Measurements from ENCODE around the gene NCAM1.

Gene NCAM1

DNA sequence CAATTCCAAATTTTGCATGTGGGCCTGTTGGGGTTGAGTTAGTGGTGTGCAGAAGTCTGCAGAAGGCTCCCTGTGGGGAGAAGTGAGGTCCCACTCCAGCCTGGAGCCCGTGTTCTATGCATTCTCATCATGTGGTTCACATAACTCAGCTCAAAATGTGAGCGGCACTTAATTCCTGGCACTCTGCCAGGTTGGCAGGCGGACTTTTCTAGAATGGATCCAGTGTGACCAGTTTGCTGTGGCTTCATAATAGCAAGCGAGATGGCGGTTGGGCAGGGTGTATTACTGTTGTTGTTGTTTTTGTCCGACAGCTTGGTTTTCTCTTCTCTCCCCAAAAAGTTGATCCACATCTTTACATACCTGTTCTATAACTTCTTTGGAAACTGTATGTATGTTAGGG lies 206.4 kb downstream of the NCAM1 start:
- no peak overlapping the region for H3K4me3 ChIP-seq (ENCODE audit: insufficient read depth, low read length, poor library complexity, severe bottlenecking)
- H4K20me1 ChIP-seq (ENCODE audit: low read depth, low read length) = no peaks in the 10 kb centered on the region
- H3K4me2 ChIP-seq (ENCODE audit: low read depth, low read length, poor library complexity, severe bottlenecking) = no peak overlapping the region
- no peak overlapping the region for H3K9ac ChIP-seq (ENCODE audit: low read length)
- H3K36me3 ChIP-seq (ENCODE audit: low read length) = no peaks in the 10 kb centered on the region
- no peak overlapping the region for H3K27ac ChIP-seq (ENCODE audit: low read depth, low read length)
- no peaks in the 10 kb centered on the region for H3K9me3 ChIP-seq (ENCODE audit: insufficient read depth, low read length)
- no peaks in the 10 kb centered on the region for H3F3A ChIP-seq (ENCODE audit: insufficient read depth)
- H2AFZ ChIP-seq (ENCODE audit: low read depth, low read length, severe bottlenecking) = no peak overlapping the region
- H3K27me3 ChIP-seq (ENCODE audit: low read length) = no peaks in the 10 kb centered on the region
- no peaks in the 10 kb centered on the region for H3K79me2 ChIP-seq (ENCODE audit: insufficient read depth, low read length)
- H3K9me2 ChIP-seq (replicated peaks; ENCODE audit: insufficient read depth, low read length) = no peaks in the 10 kb centered on the region
- TF ChIP-seq EZH2phosphoT487 (conservative IDR thresholded peaks at IDR 0.05; ENCODE audit: low read length) (no peak), CTCF (IDR thresholded peaks at IDR 0.05; ENCODE audit: insufficient read depth, low read length, poor library complexity, severe bottlenecking) (no peak)

DNA sequence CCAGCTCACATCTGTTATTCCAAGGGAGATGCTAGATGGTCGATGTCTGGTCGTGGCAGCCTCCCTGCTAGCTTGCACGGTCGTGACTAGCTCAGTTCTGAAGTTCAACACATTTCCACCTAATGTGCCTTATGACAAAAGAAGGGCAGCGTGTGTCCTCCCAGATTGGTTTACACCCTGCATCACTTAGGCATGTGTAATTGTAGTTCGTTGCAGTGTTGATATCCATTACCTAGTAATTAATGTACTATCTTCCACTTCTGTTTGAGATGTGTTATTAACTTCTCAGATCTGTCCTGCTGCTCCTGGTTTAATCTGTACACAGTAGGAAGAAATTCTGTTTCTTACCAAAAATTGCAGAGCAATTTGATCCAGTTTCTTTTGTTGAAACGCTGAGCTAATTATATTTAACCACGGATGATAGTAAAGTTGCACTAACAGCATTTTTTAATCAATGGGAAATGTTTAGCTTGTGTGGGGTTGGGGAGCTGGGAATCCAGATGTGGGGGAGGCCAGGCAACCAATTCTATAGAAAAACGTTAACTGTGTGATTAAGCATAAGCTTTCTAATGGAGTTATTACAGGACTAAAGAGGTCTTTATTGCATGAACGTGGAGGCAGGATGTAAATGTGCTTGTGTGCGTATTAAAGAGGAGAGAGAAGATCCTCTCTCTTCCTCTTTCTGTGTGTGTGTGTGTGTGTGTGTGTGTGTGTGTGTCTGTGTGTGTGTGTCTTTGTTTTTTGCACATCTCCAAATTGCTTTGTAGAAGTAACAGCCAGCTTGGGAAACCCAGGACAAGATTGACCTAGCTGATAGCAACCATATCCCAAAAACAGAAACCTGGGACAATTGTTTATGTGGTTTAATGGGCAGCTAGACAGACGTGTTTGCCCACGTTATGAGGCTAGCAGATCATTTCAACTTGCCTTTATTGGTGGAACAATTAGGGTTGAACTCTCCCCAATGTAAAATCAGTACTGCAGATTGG lies 207.4 kb downstream of the NCAM1 start:
- Histone ChIP-seq H3K79me2 (ENCODE audit: insufficient read depth, low read length) (no peaks in the 10 kb centered on the region), H3K4me2 (ENCODE audit: low read depth, low read length, poor library complexity, severe bottlenecking) (no peak overlapping the region), H3K36me3 (ENCODE audit: low read length) (no peaks in the 10 kb centered on the region), H3K4me3 (ENCODE audit: insufficient read depth, low read length, poor library complexity, severe bottlenecking) (no peak overlapping the region), H3K9me2 (replicated peaks; ENCODE audit: insufficient read depth, low read length) (no peaks in the 10 kb centered on the region), H3F3A (ENCODE audit: insufficient read depth) (no peaks in the 10 kb centered on the region), H3K9ac (ENCODE audit: low read length) (no peak overlapping the region), H3K9me3 (ENCODE audit: insufficient read depth, low read length) (no peaks in the 10 kb centered on the region), H4K20me1 (ENCODE audit: low read depth, low read length) (no peaks in the 10 kb centered on the region), H3K27me3 (ENCODE audit: low read length) (no peaks in the 10 kb centered on the region), H3K27ac (ENCODE audit: low read depth, low read length) (no peak overlapping the region), H2AFZ (ENCODE audit: low read depth, low read length, severe bottlenecking) (no peak overlapping the region)
- TF ChIP-seq CTCF (IDR thresholded peaks at IDR 0.05; ENCODE audit: insufficient read depth, low read length, poor library complexity, severe bottlenecking) = no peak
- no peak for TF ChIP-seq EZH2phosphoT487 (conservative IDR thresholded peaks at IDR 0.05; ENCODE audit: low read length)

DNA sequence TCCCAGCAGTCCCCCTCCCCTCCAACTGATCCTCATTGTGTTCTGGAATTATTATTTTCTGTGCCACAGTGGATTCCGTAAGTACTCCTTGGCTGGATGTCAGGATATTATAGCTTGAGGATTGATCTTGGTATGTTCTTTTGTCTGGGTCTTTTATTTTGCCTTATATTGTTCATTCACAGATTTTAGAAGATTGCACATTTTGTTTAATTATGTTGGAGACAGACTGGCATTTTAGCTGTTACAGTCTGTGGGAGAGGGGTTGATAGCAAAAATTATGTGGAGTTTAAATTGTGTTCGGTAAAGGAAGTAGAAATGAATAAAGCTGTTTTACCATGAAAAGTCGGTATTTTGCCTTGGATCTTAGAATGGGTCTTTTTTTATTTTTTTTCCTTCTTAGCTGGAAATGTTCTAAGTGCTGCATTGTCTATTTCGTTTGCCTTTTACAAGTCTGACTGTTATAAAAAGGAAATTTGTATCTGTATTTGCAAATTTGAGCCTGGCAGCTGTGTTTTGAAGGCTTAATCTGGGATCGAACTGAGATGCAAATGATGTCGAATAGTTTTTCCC lies 211.2 kb downstream of the NCAM1 start:
- Histone ChIP-seq H3F3A (ENCODE audit: insufficient read depth) (no peaks in the 10 kb centered on the region), H3K9ac (ENCODE audit: low read length) (no peak overlapping the region), H3K79me2 (ENCODE audit: insufficient read depth, low read length) (no peaks in the 10 kb centered on the region), H3K9me3 (ENCODE audit: insufficient read depth, low read length) (no peaks in the 10 kb centered on the region), H2AFZ (ENCODE audit: low read depth, low read length, severe bottlenecking) (no peak overlapping the region), H3K4me2 (ENCODE audit: low read depth, low read length, poor library complexity, severe bottlenecking) (no peak overlapping the region), H3K27ac (ENCODE audit: low read depth, low read length) (no peak overlapping the region), H3K27me3 (ENCODE audit: low read length) (no peaks in the 10 kb centered on the region), H3K36me3 (ENCODE audit: low read length) (no peaks in the 10 kb centered on the region), H3K4me3 (ENCODE audit: insufficient read depth, low read length, poor library complexity, severe bottlenecking) (no peak overlapping the region), H4K20me1 (ENCODE audit: low read depth, low read length) (no peaks in the 10 kb centered on the region), H3K9me2 (replicated peaks; ENCODE audit: insufficient read depth, low read length) (no peaks in the 10 kb centered on the region)
- TF ChIP-seq CTCF (IDR thresholded peaks at IDR 0.05; ENCODE audit: insufficient read depth, low read length, poor library complexity, severe bottlenecking) (no peak), EZH2phosphoT487 (conservative IDR thresholded peaks at IDR 0.05; ENCODE audit: low read length) (no peak)

Measured in SU-DHL-6 (cell line).